Smooth muscle cell (in vitro differentiated cells): ENCODE measurements around the gene BFSP1. TPM values are rescaled to one million over a fixed set of nuclear protein-coding genes. Genes with fewer than 3 reads are reported as not detected.

Source experiments
- DNase-seq: peaks from one replicate; lab custom pipeline; 2025; ENCODE audit not compliant: unreplicated experiment; lab: John Stamatoyannopoulos, UW
- H2AFZ ChIP-seq: fragments of 200-600 bp; sonication (generic); 2 replicates; pipeline ENCODE4 v1.6.0; 2016; ENCODE audit warnings: antibody characterized with exemption, low read depth, mild to moderate bottlenecking
- H3F3A ChIP-seq: fragments of 200-600 bp; sonication (generic); 2 replicates; pipeline ENCODE4 v1.6.0; 2017; ENCODE audit warnings: antibody characterized with exemption, low read depth
- H3K27ac ChIP-seq: fragments of 200-600 bp; sonication (generic); 2 replicates; pipeline ENCODE4 v1.5.1; 2016; ENCODE audit warnings: low read depth, mild to moderate bottlenecking
- H3K27me3 ChIP-seq: fragments of 200-600 bp; sonication (generic); 2 replicates; pipeline ENCODE4 v1.6.1; 2016; ENCODE audit warnings: low read depth, mild to moderate bottlenecking
- H3K36me3 ChIP-seq: fragments of 200-600 bp; sonication (generic); 2 replicates; pipeline ENCODE4 v1.5.1; 2016; ENCODE audit warnings: low read depth
- H3K4me1 ChIP-seq: fragments of 200-600 bp; sonication (generic); 2 replicates; pipeline ENCODE4 v1.5.1; 2016; ENCODE audit warnings: low read depth
- H3K4me2 ChIP-seq: fragments of 200-600 bp; sonication (generic); 2 replicates; pipeline ENCODE4 v1.6.0; 2016; ENCODE audit warnings: mild to moderate bottlenecking
- H3K4me3 ChIP-seq: fragments of 200-600 bp; sonication (generic); 2 replicates; pipeline ENCODE4 v1.5.1; 2016; ENCODE audit warnings: mild to moderate bottlenecking
- H3K79me2 ChIP-seq: fragments of 200-600 bp; sonication (generic); 2 replicates; pipeline ENCODE4 v1.6.0; 2016; ENCODE audit warnings: low read depth, mild to moderate bottlenecking
- H3K9ac ChIP-seq: fragments of 200-600 bp; sonication (generic); 2 replicates; pipeline ENCODE4 v1.6.0; 2016; ENCODE audit warnings: low read depth
- H3K9me3 ChIP-seq: fragments of 200-600 bp; sonication (generic); replicated peaks from 2 replicates; pipeline ENCODE4 v1.5.1; 2016; ENCODE audit warnings: low read depth
- H4K20me1 ChIP-seq: fragments of 200-600 bp; sonication (generic); 2 replicates; pipeline ENCODE4 v1.6.0; 2016; ENCODE audit warnings: low read depth
- CTCF ChIP-seq: fragments of 200-600 bp; sonication (generic); IDR thresholded peaks from 2 replicates; pipeline ENCODE4 v1.5.1; 2017; ENCODE audit warnings: borderline replicate concordance, mild to moderate bottlenecking, antibody characterized with exemption; ENCODE audit not compliant: insufficient read depth, poor library complexity, severe bottlenecking
- WGBS: methylation state at CpG from one replicate; pipeline ENCODE4 v1.1.7; 2016; ENCODE audit warnings: low lambda C conversion rate; 5-methylcytosine and 5-hydroxymethylcytosine counted together
- polyA plus RNA-seq: library from polyadenylated mRNA; unstranded; fragments of >200 nt; fragmentation: Nextera tagmentation; extraction: Ambion mirVana; gene quantifications from 2 replicates; pipeline ENCODE4 v1.2.1, GENCODE V29; 2016
- total RNA-seq: library from RNA; depleted of rRNA; stranded (reverse); fragments of >200 nt; gene quantifications from 2 replicates; pipeline ENCODE4 v1.2.3, GENCODE V29; 2014

BFSP1 gene
- total and polyA plus RNA-seq, 2 experiments from 2014 or later: 0.76 to 1.6 TPM

DNA sequence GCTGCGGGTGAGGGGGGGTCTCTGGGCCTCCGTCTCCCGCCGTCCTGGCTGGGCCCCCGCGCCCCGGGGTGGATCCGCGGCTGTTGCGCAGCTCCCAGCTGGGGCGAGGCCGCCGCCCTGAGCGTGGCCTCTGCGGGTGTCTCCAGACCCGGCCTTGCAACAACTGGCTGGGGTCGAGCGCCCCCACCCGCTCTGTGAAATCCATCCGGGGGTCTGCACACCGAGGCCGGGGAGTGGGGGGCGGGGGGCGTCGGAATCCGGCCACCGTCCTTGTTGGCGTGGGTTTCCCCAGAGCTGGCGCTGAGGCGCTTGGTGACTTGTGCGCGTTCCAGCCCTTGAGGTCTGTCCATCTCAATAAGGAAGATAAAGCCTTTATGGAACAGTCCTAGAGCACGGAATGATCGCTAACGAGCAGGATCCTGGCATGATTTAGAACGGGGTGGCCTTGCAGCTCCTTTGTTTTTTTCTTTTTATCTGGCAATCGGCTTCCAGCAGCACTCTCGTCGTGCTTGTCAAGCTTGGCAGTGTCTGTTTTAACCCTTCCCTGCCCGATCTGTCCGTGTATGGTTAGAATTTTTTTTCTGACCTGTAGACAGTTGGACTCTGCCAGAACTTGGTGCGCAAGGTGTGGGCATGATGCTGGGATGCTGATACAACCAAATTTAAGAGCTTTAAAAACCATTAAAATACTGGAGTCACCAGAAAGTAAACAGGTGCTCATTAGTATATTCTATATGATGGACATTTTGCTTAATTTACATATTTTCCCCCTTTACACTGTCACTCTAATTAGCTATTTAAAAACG is 39.4 kb upstream of the BFSP1 start:
- Histone ChIP-seq H3K79me2 (peaks cover 57% of the 10 kb centered on the region), H3K36me3 (no peaks in the 10 kb centered on the region), H3K4me1 (peaks cover 30% of the 10 kb centered on the region), H2AFZ (no peak overlapping the region), H3K9ac (peak overlapping the region; percentile 99), H3K9me3 (no peaks in the 10 kb centered on the region), H3K27ac (peak overlapping the region; percentile 96), H4K20me1 (peaks cover 54% of the 10 kb centered on the region), H3K4me3 (peak overlapping the region; percentile 83), H3K4me2 (peak overlapping the region; percentile 97), H3F3A (peaks cover under 1% of the 10 kb centered on the region), H3K27me3 (no peaks in the 10 kb centered on the region)
- peak; percentile 59 for DNase-seq
- WGBS: 2% methylated on average over 22 of the region's 43 CpGs
- peak; percentile 4 for TF ChIP-seq CTCF

GRCh38 chr20:17569616-17570346 is 38.6 kb upstream of the BFSP1 start, which contains the start of gene DSTN:
Gene DSTN (plus strand): TSS chr20:17570075. CDS start chr20:17570209, 134 bp downstream.
- Histone ChIP-seq H3K4me1 (peaks cover 30% of the 10 kb centered on the region), H3K27me3 (no peaks in the 10 kb centered on the region), H3K4me2 (peak within 1 kb of the TSS; percentile 97), H3K27ac (peak within 1 kb of the TSS; percentile 96), H3K36me3 (no peaks in the 10 kb centered on the region), H3K9me3 (no peaks in the 10 kb centered on the region), H3K79me2 (peaks cover 49% of the 10 kb centered on the region), H3K4me3 (peak within 1 kb of the TSS; percentile 83), H3K9ac (peak within 1 kb of the TSS; percentile 99), H4K20me1 (peaks cover 46% of the 10 kb centered on the region), H3F3A (peaks cover 8% of the 10 kb centered on the region), H2AFZ (no peak within 1 kb of the TSS)
- TF ChIP-seq CTCF: no peak
- peak; percentile 80 for DNase-seq
- WGBS: 1% methylated on average over 46 of the region's 70 CpGs

DNA sequence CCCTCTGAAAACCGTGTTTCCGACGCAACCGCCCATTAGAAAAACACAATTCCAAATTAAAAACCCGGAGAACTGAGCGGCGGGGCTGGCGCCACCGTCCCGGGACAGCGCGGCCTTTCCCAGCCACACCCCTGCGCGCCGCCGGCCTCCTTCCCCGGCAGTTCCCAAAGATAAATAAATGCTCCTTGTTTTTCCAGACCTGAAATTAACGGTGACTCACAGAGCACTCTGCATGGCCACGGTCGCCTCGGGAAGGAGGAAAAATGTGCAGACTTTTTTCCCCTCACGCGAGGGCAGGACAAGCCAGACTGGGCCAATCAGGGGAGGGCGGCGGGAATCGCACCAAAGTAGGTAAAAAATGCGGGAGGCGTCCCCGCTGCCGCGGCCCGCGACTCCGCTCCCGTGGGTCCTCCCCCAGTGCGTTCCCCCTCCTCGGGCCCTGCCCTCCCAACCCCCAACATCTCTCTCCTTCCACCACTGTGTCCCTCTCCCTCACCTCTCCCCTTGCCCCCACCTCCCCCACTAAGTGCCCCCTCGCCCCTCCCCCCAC is 37.9 kb upstream of the BFSP1 start:
- DNase-seq: peak; percentile 81
- Histone ChIP-seq H3K27me3 (no peaks in the 10 kb centered on the region), H3K4me3 (peak overlapping the region; percentile 83), H3K4me2 (peak overlapping the region; percentile 97), H3K4me1 (peaks cover 30% of the 10 kb centered on the region), H3K36me3 (no peaks in the 10 kb centered on the region), H3K9ac (peak overlapping the region; percentile 86), H3F3A (peaks cover 12% of the 10 kb centered on the region), H4K20me1 (peaks cover 39% of the 10 kb centered on the region), H3K9me3 (no peaks in the 10 kb centered on the region), H3K79me2 (peaks cover 42% of the 10 kb centered on the region), H2AFZ (no peak overlapping the region), H3K27ac (peak overlapping the region; percentile 96)
- no peak for TF ChIP-seq CTCF
- under 1% methylated on average over 26 of the region's 38 CpGs for WGBS
